GM23338 (cell line): ENCODE measurements around the gene BIRC6. TPM values are rescaled to one million over a fixed set of nuclear protein-coding genes. Genes with fewer than 3 reads are reported as not detected.

Experiments used
- ATAC-seq: fragments of 200-7000 bp; cut with Tn5 transposase; 3 replicates; pipeline ENCODE4 v1.9.1; 2020
- DNase-seq: peaks from one replicate; pipeline ENCODE4 v3.0.0-alpha.2; 2015; ENCODE audit warnings: low spot score
- H2AFZ ChIP-seq: fragments of 200-600 bp; sonication (generic); 2 replicates; pipeline ENCODE4 v1.8.0; 2016; ENCODE audit warnings: antibody characterized with exemption, mild to moderate bottlenecking, moderate library complexity
- H3F3A ChIP-seq: fragments of 200-600 bp; sonication (generic); replicated peaks from 2 replicates; pipeline ENCODE4 v1.8.0; 2017; ENCODE audit warnings: antibody characterized with exemption, mixed run types, low read depth
- H3K27ac ChIP-seq: fragments of 200-600 bp; sonication (generic); 2 replicates; pipeline ENCODE4 v1.6.1; 2016; ENCODE audit warnings: low read depth
- H3K27me3 ChIP-seq: fragments of 200-600 bp; sonication (generic); 2 replicates; pipeline ENCODE4 v1.8.0; 2016; ENCODE audit warnings: mild to moderate bottlenecking, mixed run types, moderate library complexity; ENCODE audit not compliant: insufficient read depth
- H3K36me3 ChIP-seq: fragments of 200-600 bp; sonication (generic); 2 replicates; pipeline ENCODE4 v1.8.0; 2016; ENCODE audit warnings: mild to moderate bottlenecking; ENCODE audit not compliant: insufficient read depth
- H3K4me1 ChIP-seq: fragments of 200-600 bp; sonication (generic); 2 replicates; pipeline ENCODE4 v1.8.0; 2016; ENCODE audit warnings: mild to moderate bottlenecking, moderate library complexity; ENCODE audit not compliant: insufficient read depth
- H3K4me2 ChIP-seq: fragments of 200-600 bp; sonication (generic); 2 replicates; pipeline ENCODE4 v1.7.1; 2017; ENCODE audit warnings: mixed run types
- H3K4me3 ChIP-seq: fragments of 200-600 bp; sonication (generic); 2 replicates; pipeline ENCODE4 v1.6.1; 2016; ENCODE audit warnings: mixed run types
- H3K79me2 ChIP-seq: fragments of 200-600 bp; sonication (generic); replicated peaks from 2 replicates; pipeline ENCODE4 v1.8.0; 2017; ENCODE audit warnings: mild to moderate bottlenecking; ENCODE audit not compliant: insufficient read depth
- H3K9me2 ChIP-seq: fragments of 200-600 bp; sonication (generic); 2 replicates; pipeline ENCODE4 v1.8.0; 2017; ENCODE audit not compliant: insufficient read depth
- H4K20me1 ChIP-seq: fragments of 200-600 bp; sonication (generic); replicated peaks from 2 replicates; pipeline ENCODE4 v1.8.0; 2017; ENCODE audit warnings: mild to moderate bottlenecking; ENCODE audit not compliant: insufficient read depth
- H3K27ac Mint-ChIP-seq: 2 replicates; pipeline ENCODE4 v1.8.0; 2020; ENCODE audit warnings: inconsistent platforms, mild to moderate bottlenecking, moderate library complexity, mixed read lengths
- H3K27me3 Mint-ChIP-seq: 3 replicates; pipeline ENCODE4 v1.8.0; 2022; ENCODE audit warnings: low read depth, mild to moderate bottlenecking, moderate library complexity, mixed read lengths, inconsistent platforms; ENCODE audit not compliant: insufficient read depth, poor library complexity
- H3K36me3 Mint-ChIP-seq: 3 replicates; pipeline ENCODE4 v1.8.0; 2021; ENCODE audit warnings: low read depth, mild to moderate bottlenecking, inconsistent platforms, moderate library complexity, mixed read lengths
- H3K4me1 Mint-ChIP-seq: 3 replicates; pipeline ENCODE4 v1.8.0; 2020; ENCODE audit warnings: mild to moderate bottlenecking, inconsistent platforms, mixed read lengths
- H3K4me3 Mint-ChIP-seq: 3 replicates; pipeline ENCODE4 v1.8.0; 2021; ENCODE audit warnings: moderate library complexity, mild to moderate bottlenecking, inconsistent platforms, mixed read lengths
- H3K9me3 Mint-ChIP-seq: 3 replicates; pipeline ENCODE4 v1.8.0; 2020; ENCODE audit warnings: moderate library complexity, mild to moderate bottlenecking, inconsistent platforms, mixed read lengths
- CREB1 ChIP-seq: fragments of 250-450 bp; sonication (Bioruptor Pico); IDR thresholded peaks from 2 replicates; pipeline ENCODE4 v1.5.0; 2020; ENCODE audit warnings: low read depth, mild to moderate bottlenecking, moderate library complexity
- CTCF ChIP-seq, 2 experiments: fragments of 200-600 bp in 1 of 2; sonication (generic) in 1 of 2; conservative IDR thresholded peaks; 2 replicates each; pipeline versions ENCODE4 v1.5.1 to v1.6.1; 2016 to 2017; ENCODE audit warnings: antibody characterized with exemption in 2 of 2, low read depth in 2 of 2, mild to moderate bottlenecking in 2 of 2, moderate library complexity in 1 of 2
- JUNB ChIP-seq: IDR thresholded peaks from one replicate; pipeline ENCODE4 v1.6.1; 2016; ENCODE audit warnings: antibody characterized with exemption; ENCODE audit not compliant: unreplicated experiment
- NANOG ChIP-seq: IDR thresholded peaks from 2 replicates; pipeline ENCODE4 v1.6.1; 2016; ENCODE audit warnings: antibody characterized with exemption, borderline replicate concordance
- REST ChIP-seq: IDR thresholded peaks from one replicate; pipeline ENCODE4 v1.6.1; 2018; ENCODE audit warnings: antibody characterized with exemption; ENCODE audit not compliant: unreplicated experiment
- STAT1 ChIP-seq: IDR thresholded peaks from one replicate; pipeline ENCODE4 v1.6.1; 2016; ENCODE audit warnings: antibody characterized with exemption; ENCODE audit not compliant: unreplicated experiment
- ZNF462 ChIP-seq: fragments of 250-450 bp; sonication (Bioruptor Pico); IDR thresholded peaks from 2 replicates; pipeline ENCODE4 v1.5.0; 2020; ENCODE audit warnings: mild to moderate bottlenecking, moderate library complexity
- polyA plus RNA-seq: library from polyadenylated mRNA; unstranded; fragments of >200 nt; fragmentation: Nextera tagmentation; extraction: Ambion mirVana; gene quantifications from 2 replicates; pipeline ENCODE4 v1.2.1, GENCODE V29; 2016
- total RNA-seq: library from RNA; depleted of rRNA; stranded (reverse); fragments of >200 nt; shearing (Covaris generic); gene quantifications from 2 replicates; pipeline ENCODE4 v1.2.3, GENCODE V29; 2014
- TF ChIP-seq, protein P1 (sequence below): IDR thresholded peaks from 2 replicates; pipeline ENCODE4 v1.6.1; 2016; ENCODE audit warnings: antibody characterized with exemption

Gene BIRC6
- total and polyA plus RNA-seq, 2 experiments from 2014 or later = 85.8 to 131 TPM

- H3K27ac Mint-ChIP-seq = no peak overlapping the region
- H3K36me3 ChIP-seq = peaks cover 26% of the 10 kb centered on the region; the same call in 1 of the 2 replicates
Measured at GRCh38 chr2:32472605-32473004, 115.8 kb downstream of the BIRC6 start.

More at GRCh38 chr2:32472605-32473004, 115.8 kb downstream of the BIRC6 start:
- TF ChIP-seq STAT1 (no peak), ZNF462 (CRISPR knock-in tag) (no peak), NANOG (no peak), REST (no peak), JUNB (no peak), CREB1 (CRISPR knock-in tag) (no peak), CTCF (conservative IDR thresholded peaks at IDR 0.05; ENCODE audit: low read depth in 2 of 2) (no peak)
- TF ChIP-seq, protein P1, sequence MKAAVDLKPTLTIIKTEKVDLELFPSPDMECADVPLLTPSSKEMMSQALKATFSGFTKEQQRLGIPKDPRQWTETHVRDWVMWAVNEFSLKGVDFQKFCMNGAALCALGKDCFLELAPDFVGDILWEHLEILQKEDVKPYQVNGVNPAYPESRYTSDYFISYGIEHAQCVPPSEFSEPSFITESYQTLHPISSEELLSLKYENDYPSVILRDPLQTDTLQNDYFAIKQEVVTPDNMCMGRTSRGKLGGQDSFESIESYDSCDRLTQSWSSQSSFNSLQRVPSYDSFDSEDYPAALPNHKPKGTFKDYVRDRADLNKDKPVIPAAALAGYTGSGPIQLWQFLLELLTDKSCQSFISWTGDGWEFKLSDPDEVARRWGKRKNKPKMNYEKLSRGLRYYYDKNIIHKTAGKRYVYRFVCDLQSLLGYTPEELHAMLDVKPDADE = no peak
- Histone ChIP-seq H3K27ac (no peak overlapping the region), H3K79me2 (no peaks in the 10 kb centered on the region), H3F3A (no peaks in the 10 kb centered on the region), H3K9me2 (no peaks in the 10 kb centered on the region), H4K20me1 (no peaks in the 10 kb centered on the region), H3K4me1 (no peaks in the 10 kb centered on the region), H3K4me3 (no peak overlapping the region), H2AFZ (no peak overlapping the region), H3K27me3 (no peaks in the 10 kb centered on the region), H3K4me2 (no peak overlapping the region)
- DNase-seq (no peak), ATAC-seq (no peak)
- Mint-ChIP-seq H3K4me1 (no peaks in the 10 kb centered on the region), H3K36me3 (peaks cover 38% of the 10 kb centered on the region; the same call in 2 of the 3 replicates), H3K4me3 (no peak overlapping the region), H3K9me3 (no peaks in the 10 kb centered on the region), H3K27me3 (no peaks in the 10 kb centered on the region)
